HepG2 (cell line): ENCODE data around the gene ZNF687. TPM values are rescaled to one million over a fixed set of nuclear protein-coding genes. Genes with fewer than 3 reads are reported as not detected.
A peak's percentile ranks its signal among the peaks of the same experiment; 100 is the strongest.

ENCODE experiments used
- AGO1 ChIP-seq: fragments of 200-400 bp; formaldehyde crosslinking; IDR thresholded peaks from 2 replicates; pipeline ENCODE4 v1.6.1; 2017; ENCODE audit warnings: mild to moderate bottlenecking, low read depth, low read length, moderate library complexity; ENCODE audit not compliant: poor library complexity, severe bottlenecking
- CBFB ChIP-seq: sonication (generic); formaldehyde crosslinking; IDR thresholded peaks from 2 replicates; pipeline ENCODE4 v1.4.0; 2020; ENCODE audit warnings: missing genetic modification reagents
- CENPT ChIP-seq: sonication (generic); formaldehyde crosslinking; IDR thresholded peaks from 2 replicates; pipeline ENCODE4 v1.8.0; 2022; ENCODE audit warnings: low read depth, mild to moderate bottlenecking, moderate library complexity, missing genetic modification reagents
- DNMT3B ChIP-seq: conservative IDR thresholded peaks from 2 replicates; pipeline ENCODE4 v1.6.1; 2016; ENCODE audit warnings: missing biosample characterization, control low read depth
- EED ChIP-seq: sonication (generic); formaldehyde crosslinking; IDR thresholded peaks from 2 replicates; pipeline ENCODE4 v1.5.0; 2020; ENCODE audit warnings: mild to moderate bottlenecking, missing genetic modification reagents
- GABPA ChIP-seq, 2 experiments: IDR thresholded peaks; 2 replicates each; pipeline ENCODE4 v1.6.1; 2011 to 2016; ENCODE audit warnings: low read depth in 2 of 2, low read length in 1 of 2, missing biosample characterization in 1 of 2, missing genetic modification characterization in 1 of 2
- MEF2D ChIP-seq: sonication (generic); formaldehyde crosslinking; IDR thresholded peaks from 2 replicates; pipeline ENCODE4 v1.5.1; 2020; ENCODE audit warnings: mild to moderate bottlenecking, missing genetic modification reagents
- PCBP1 ChIP-seq: fragments of 200-400 bp; formaldehyde crosslinking; IDR thresholded peaks from 2 replicates; pipeline ENCODE4 v1.6.1; 2017; ENCODE audit warnings: mild to moderate bottlenecking, low read depth, low read length, borderline replicate concordance
- RBFOX2 ChIP-seq: fragments of 200-400 bp; formaldehyde crosslinking; IDR thresholded peaks from 2 replicates; pipeline ENCODE4 v1.6.1; 2017; ENCODE audit warnings: low read depth, mild to moderate bottlenecking, low read length
- RXRB ChIP-seq: IDR thresholded peaks from 2 replicates; pipeline ENCODE4 v1.6.1; 2016; ENCODE audit warnings: borderline replicate concordance, missing genetic modification reagents, missing compliant biosample characterization
- SPEN ChIP-seq: sonication (generic); formaldehyde crosslinking; IDR thresholded peaks from 2 replicates; pipeline ENCODE4 v1.5.1; 2020; ENCODE audit warnings: low read depth, mild to moderate bottlenecking, missing genetic modification reagents
- ZFYVE20 ChIP-seq: sonication (generic); formaldehyde crosslinking; IDR thresholded peaks from 2 replicates; pipeline ENCODE4 v1.8.0; 2023; ENCODE audit warnings: low read depth, mild to moderate bottlenecking, moderate library complexity, missing genetic modification reagents, borderline replicate concordance
- ZKSCAN1 ChIP-seq: fragments of 150-350 bp; IDR thresholded peaks from 2 replicates; pipeline ENCODE4 v1.6.1; 2014; ENCODE audit warnings: low read length
- ZMYM4 ChIP-seq: sonication (generic); formaldehyde crosslinking; IDR thresholded peaks from 2 replicates; pipeline ENCODE4 v1.8.1; 2023; ENCODE audit warnings: mild to moderate bottlenecking, missing genetic modification reagents
- ZNF207 ChIP-seq: fragments of 450-650 bp; IDR thresholded peaks from 2 replicates; pipeline ENCODE4 v1.6.1; 2016; ENCODE audit warnings: antibody characterized with exemption, borderline replicate concordance
- ZNF224 ChIP-seq: sonication (generic); formaldehyde crosslinking; IDR thresholded peaks from 2 replicates; pipeline ENCODE4 v1.5.0; 2020; ENCODE audit warnings: mild to moderate bottlenecking, missing genetic modification reagents
- ZNF382 ChIP-seq: sonication (generic); formaldehyde crosslinking; IDR thresholded peaks from 2 replicates; pipeline ENCODE4 v1.5.0; 2020; ENCODE audit warnings: missing genetic modification reagents, mild to moderate bottlenecking, borderline replicate concordance
- ZNF383 ChIP-seq: sonication (generic); formaldehyde crosslinking; IDR thresholded peaks from 2 replicates; pipeline ENCODE4 v1.4.0; 2020; ENCODE audit warnings: missing genetic modification reagents, mild to moderate bottlenecking, borderline replicate concordance
- ZNF446 ChIP-seq: sonication (generic); formaldehyde crosslinking; IDR thresholded peaks from 2 replicates; pipeline ENCODE4 v1.5.0; 2020; ENCODE audit warnings: mild to moderate bottlenecking, missing genetic modification reagents
- ZNF629 ChIP-seq: sonication (generic); formaldehyde crosslinking; conservative IDR thresholded peaks from 2 replicates; pipeline ENCODE4 v1.5.0; 2020; ENCODE audit warnings: missing genetic modification reagents
- ZNF660 ChIP-seq: sonication (generic); formaldehyde crosslinking; IDR thresholded peaks from 2 replicates; pipeline ENCODE4 v1.5.1; 2020; ENCODE audit warnings: mild to moderate bottlenecking, low read depth, missing genetic modification reagents, borderline replicate concordance
- ZNF772 ChIP-seq: sonication (generic); formaldehyde crosslinking; IDR thresholded peaks from 2 replicates; pipeline ENCODE4 v1.5.0; 2020; ENCODE audit warnings: mild to moderate bottlenecking, missing genetic modification reagents
- ZSCAN21 ChIP-seq: sonication (generic); formaldehyde crosslinking; IDR thresholded peaks from 2 replicates; pipeline ENCODE4 v1.8.0; 2022; ENCODE audit warnings: mild to moderate bottlenecking, missing genetic modification reagents, moderate library complexity, borderline replicate concordance
- polyA plus RNA-seq, 8 experiments: library from polyadenylated mRNA; depleted of rRNA in 3 of 8; stranded (reverse) in 7 of 8; unstranded in 1 of 8; fragments of >200 nt; fragmentation: Illumina TruSeq in 4 of 8; extraction: Trizol in 4 of 8; gene quantifications; 2 replicates each; pipeline versions ENCODE4 v1.2.1 to v1.2.3, GENCODE V29; 2011 to 2016; ENCODE audit warnings: low read depth in 4 of 8, missing spikeins in 1 of 8, mixed read lengths in 1 of 8; ENCODE audit not compliant: insufficient read depth in 1 of 8
- total RNA-seq, 5 experiments: library from RNA; depleted of rRNA; stranded (reverse); fragments of >200 nt; fragmentation: Illumina TruSeq; extraction: Trizol; gene quantifications; 2 replicates each; pipeline ENCODE4 v1.2.3, GENCODE V29; 2016; ENCODE audit warnings: low read depth in 1 of 5
- TF ChIP-seq, protein P1 (sequence below): sonication (generic); formaldehyde crosslinking; IDR thresholded peaks from 2 replicates; pipeline ENCODE4 v1.5.0; 2020; ENCODE audit warnings: mild to moderate bottlenecking, low read depth, missing genetic modification reagents, borderline replicate concordance
- TF ChIP-seq, protein P2 (sequence below): sonication (generic); formaldehyde crosslinking; IDR thresholded peaks from 2 replicates; pipeline ENCODE4 v1.4.0; 2020; ENCODE audit warnings: missing genetic modification reagents, borderline replicate concordance

The ZNF687 gene
- total and polyA plus RNA-seq, 2 of the 13 experiments (the other 11 are each of a cell fraction or from before 2014, with no cell fraction given), result 14.1 to 16.5 TPM

DNA sequence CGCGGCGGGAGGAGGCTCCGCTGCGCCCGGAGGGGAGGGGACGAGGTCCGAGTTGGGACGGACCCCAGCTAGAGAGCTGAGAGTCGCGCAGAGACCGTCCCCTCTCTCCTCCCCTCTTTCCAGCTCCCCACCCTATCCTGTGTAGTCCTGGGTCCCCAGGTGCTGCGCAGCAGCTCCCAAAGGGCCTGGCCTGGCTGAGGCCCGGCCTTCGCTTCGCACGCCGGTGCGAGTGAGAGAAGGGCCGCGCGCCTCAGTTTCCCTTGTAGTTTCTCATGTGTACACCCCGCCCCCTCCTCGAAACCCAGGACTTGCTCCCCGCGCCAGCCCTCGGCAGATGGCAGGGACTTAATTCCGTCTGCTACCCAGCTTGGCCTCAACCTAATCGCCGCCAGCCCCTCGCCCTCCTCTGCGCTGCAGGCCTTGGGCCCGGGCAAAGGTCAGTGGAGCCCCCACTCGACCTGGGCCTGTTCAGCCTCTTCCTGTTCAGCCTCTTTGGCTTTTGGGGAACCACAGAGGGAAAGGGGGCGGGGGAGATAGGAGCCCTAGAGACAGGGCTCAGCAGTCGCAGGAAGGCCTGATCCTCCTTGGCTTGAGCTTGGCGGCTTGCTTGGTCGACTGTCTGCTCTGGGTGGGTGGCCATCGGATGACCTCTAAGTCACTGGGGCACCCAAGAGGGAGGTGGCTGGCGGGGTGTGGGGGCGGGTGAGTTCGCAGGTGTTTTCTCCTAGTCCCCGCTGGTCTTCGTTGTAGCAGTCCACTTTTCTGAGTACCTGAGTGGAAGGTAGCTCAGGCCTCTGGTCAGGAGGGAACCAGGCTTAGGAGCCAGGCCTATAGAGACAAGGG lies 1.0 kb downstream of the ZNF687 start (continued):
- TF ChIP-seq MEF2D (CRISPR knock-in tag) (peak; percentile 51; the same call in 1 of the 2 replicates), ZSCAN21 (CRISPR knock-in tag) (0 out of 2 replicates have a peak, but pooled peaks have one; percentile 70), CENPT (CRISPR knock-in tag) (no peak), ZNF446 (CRISPR knock-in tag) (no peak), SPEN (CRISPR knock-in tag) (peak; percentile 51; the same call in 1 of the 2 replicates), AGO1 (peak; percentile 32), ZMYM4 (CRISPR knock-in tag) (no peak), GABPA (IDR thresholded peaks at IDR 0.05; ENCODE audit: low read depth, low read length) (no peak), GABPA (CRISPR knock-in tag; IDR thresholded peaks at IDR 0.05; ENCODE audit: low read depth) (no peak; the same call in 1 of the 2 replicates), DNMT3B (0 out of 2 replicates have a peak, but pooled peaks have one; percentile 43), ZNF224 (no peak), EED (CRISPR knock-in tag) (peak; percentile 72), ZNF660 (no peak), ZNF629 (no peak), ZNF383 (CRISPR knock-in tag) (0 out of 2 replicates have a peak, but pooled peaks have one; percentile 20), RXRB (no peak), ZNF772 (CRISPR knock-in tag) (0 out of 2 replicates have a peak, but pooled peaks have one; percentile 58), ZKSCAN1 (no peak), CBFB (CRISPR knock-in tag) (0 out of 2 replicates have a peak, but pooled peaks have one; percentile 19), ZNF207 (no peak), ZFYVE20 (CRISPR knock-in tag) (no peak), RBFOX2 (no peak), PCBP1 (no peak), ZNF382 (CRISPR knock-in tag) (no peak)
- TF ChIP-seq, protein P1, sequence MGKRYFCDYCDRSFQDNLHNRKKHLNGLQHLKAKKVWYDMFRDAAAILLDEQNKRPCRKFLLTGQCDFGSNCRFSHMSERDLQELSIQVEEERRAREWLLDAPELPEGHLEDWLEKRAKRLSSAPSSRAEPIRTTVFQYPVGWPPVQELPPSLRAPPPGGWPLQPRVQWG (CRISPR knock-in tag), result no peak
- TF ChIP-seq, protein P2, sequence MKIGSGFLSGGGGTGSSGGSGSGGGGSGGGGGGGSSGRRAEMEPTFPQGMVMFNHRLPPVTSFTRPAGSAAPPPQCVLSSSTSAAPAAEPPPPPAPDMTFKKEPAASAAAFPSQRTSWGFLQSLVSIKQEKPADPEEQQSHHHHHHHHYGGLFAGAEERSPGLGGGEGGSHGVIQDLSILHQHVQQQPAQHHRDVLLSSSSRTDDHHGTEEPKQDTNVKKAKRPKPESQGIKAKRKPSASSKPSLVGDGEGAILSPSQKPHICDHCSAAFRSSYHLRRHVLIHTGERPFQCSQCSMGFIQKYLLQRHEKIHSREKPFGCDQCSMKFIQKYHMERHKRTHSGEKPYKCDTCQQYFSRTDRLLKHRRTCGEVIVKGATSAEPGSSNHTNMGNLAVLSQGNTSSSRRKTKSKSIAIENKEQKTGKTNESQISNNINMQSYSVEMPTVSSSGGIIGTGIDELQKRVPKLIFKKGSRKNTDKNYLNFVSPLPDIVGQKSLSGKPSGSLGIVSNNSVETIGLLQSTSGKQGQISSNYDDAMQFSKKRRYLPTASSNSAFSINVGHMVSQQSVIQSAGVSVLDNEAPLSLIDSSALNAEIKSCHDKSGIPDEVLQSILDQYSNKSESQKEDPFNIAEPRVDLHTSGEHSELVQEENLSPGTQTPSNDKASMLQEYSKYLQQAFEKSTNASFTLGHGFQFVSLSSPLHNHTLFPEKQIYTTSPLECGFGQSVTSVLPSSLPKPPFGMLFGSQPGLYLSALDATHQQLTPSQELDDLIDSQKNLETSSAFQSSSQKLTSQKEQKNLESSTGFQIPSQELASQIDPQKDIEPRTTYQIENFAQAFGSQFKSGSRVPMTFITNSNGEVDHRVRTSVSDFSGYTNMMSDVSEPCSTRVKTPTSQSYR (CRISPR knock-in tag), result no peak
